GM12892 (cell line): Measurements from ENCODE around the gene GHRH.

Experiments used
- POLR2A ChIP-seq: IDR thresholded peaks from 2 replicates; pipeline ENCODE4 v1.6.1; 2011; ENCODE audit warnings: low read depth, low read length, control low read depth
- POLR2AphosphoS5 ChIP-seq: IDR thresholded peaks from 2 replicates; pipeline ENCODE4 v1.6.1; 2011; ENCODE audit warnings: low read depth, low read length, control low read depth
- TAF1 ChIP-seq: IDR thresholded peaks from 2 replicates; pipeline ENCODE4 v1.6.1; 2011; ENCODE audit warnings: low read depth, mild to moderate bottlenecking, control low read depth, low read length, borderline replicate concordance

- TF ChIP-seq POLR2A (no peak), TAF1 (no peak), POLR2AphosphoS5 (no peak)
These were observed 59.8 kb downstream of the GHRH start for GRCh38 chr20:37201827-37202162.
